Left ventricle myocardium inferior (tissue), 1 donor: ENCODE results near the gene WDR35. TPM values are rescaled to one million over a fixed set of nuclear protein-coding genes. Genes with fewer than 3 reads are reported as not detected.

Source experiments
- DNase-seq: peaks from one replicate; pipeline ENCODE4 v3.0.0-alpha.2; 2020
- H3K27ac ChIP-seq: fragments of 200-600 bp; replicated peaks from 2 replicates; pipeline ENCODE4 v1.8.0; 2021
- H3K27me3 ChIP-seq: fragments of 200-600 bp; 2 replicates; pipeline ENCODE4 v1.8.0; 2021; ENCODE audit warnings: low read depth
- H3K36me3 ChIP-seq: fragments of 200-600 bp; 2 replicates; pipeline ENCODE4 v1.8.0; 2021
- H3K4me1 ChIP-seq: fragments of 200-600 bp; 2 replicates; pipeline ENCODE4 v1.8.0; 2021
- H3K4me3 ChIP-seq: fragments of 200-600 bp; 2 replicates; pipeline ENCODE4 v1.8.0; 2021; ENCODE audit warnings: mild to moderate bottlenecking, moderate library complexity
- H3K9me3 ChIP-seq: fragments of 200-600 bp; replicated peaks from 2 replicates; pipeline ENCODE4 v1.8.0; 2021
- intact Hi-C: fragments of 100-400 bp; cut with micrococcal nuclease; formaldehyde crosslinking; loops from one replicate; pipeline ENCODE4 v1.11.0; 2022
- total RNA-seq: library from RNA; stranded (reverse); fragmentation: NEBNext Ultra II Directional; extraction: Animal tissue kit (Norgen Biotek cat#: 25700); gene quantifications from one replicate; pipeline ENCODE4 v1.2.1, GENCODE V29; 2021
- TF ChIP-seq, protein P1 (sequence below): fragments of 200-600 bp; IDR thresholded peaks from 2 replicates; pipeline ENCODE4 v1.8.0; 2021; ENCODE audit warnings: antibody characterized with exemption, mild to moderate bottlenecking, borderline replicate concordance
- donor health status: DM: no; HTN: yes; CAD: no; lungs with severe emphysema.

The WDR35 gene
- total RNA-seq, 1 donor from 2014 or later, result 4.8 TPM

- Histone ChIP-seq H3K4me1 (peaks cover 16% of the 10 kb centered on the region), H3K27ac (no peak overlapping the region), H3K9me3 (no peaks in the 10 kb centered on the region), H3K27me3 (peaks cover 57% of the 10 kb centered on the region), H3K36me3 (no peaks in the 10 kb centered on the region), H3K4me3 (no peak overlapping the region)
- no peak for DNase-seq
- TF ChIP-seq, protein P1, sequence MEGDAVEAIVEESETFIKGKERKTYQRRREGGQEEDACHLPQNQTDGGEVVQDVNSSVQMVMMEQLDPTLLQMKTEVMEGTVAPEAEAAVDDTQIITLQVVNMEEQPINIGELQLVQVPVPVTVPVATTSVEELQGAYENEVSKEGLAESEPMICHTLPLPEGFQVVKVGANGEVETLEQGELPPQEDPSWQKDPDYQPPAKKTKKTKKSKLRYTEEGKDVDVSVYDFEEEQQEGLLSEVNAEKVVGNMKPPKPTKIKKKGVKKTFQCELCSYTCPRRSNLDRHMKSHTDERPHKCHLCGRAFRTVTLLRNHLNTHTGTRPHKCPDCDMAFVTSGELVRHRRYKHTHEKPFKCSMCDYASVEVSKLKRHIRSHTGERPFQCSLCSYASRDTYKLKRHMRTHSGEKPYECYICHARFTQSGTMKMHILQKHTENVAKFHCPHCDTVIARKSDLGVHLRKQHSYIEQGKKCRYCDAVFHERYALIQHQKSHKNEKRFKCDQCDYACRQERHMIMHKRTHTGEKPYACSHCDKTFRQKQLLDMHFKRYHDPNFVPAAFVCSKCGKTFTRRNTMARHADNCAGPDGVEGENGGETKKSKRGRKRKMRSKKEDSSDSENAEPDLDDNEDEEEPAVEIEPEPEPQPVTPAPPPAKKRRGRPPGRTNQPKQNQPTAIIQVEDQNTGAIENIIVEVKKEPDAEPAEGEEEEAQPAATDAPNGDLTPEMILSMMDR, result no peak
- intact Hi-C loops, result no loop called here
Measured at GRCh38 chr2:20008703-20009102, 18.8 kb upstream of the WDR35 start.

- Histone ChIP-seq H3K4me1 (no peaks in the 10 kb centered on the region), H3K27me3 (peaks cover 44% of the 10 kb centered on the region), H3K36me3 (no peaks in the 10 kb centered on the region), H3K27ac (no peak overlapping the region), H3K9me3 (no peaks in the 10 kb centered on the region), H3K4me3 (no peak overlapping the region)
- TF ChIP-seq, protein P1, result no peak
- no peak for DNase-seq
- intact Hi-C loops, result no loop called here
Measured at GRCh38 chr2:20005891-20006470, 16.1 kb upstream of the WDR35 start.

DNA sequence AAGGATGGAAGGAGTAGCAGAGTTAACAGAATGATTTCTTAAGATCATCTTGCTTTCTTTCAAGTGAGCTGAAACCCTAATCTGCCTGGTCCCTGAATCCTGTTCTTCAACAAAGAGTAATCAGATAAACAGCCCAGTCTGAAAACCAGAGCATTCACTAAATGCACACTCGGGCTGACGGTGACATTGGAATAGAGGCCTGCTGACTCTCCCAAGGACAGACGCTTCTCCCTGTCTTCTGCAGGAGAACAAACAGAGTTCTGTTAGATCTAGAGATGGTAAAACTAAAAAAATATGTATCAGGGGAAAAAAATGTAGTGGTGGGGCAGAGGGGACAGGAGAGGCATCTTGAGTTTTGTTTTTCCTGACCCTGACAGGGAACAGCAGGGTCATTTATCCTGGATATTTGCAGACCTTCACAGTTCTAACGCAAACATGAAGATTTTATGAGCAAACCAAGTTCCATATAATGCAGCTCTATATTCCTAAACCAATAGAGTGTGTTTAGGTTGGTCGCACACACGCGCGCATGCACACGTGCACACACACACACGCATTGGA is 15.2 kb upstream of the WDR35 start:
- TF ChIP-seq, protein P1, result no peak
- H3K36me3 ChIP-seq, result no peaks in the 10 kb centered on the region

GRCh38 chr2:20001361-20001863 is 11.5 kb upstream of the WDR35 start:
- no peaks in the 10 kb centered on the region for H3K9me3 ChIP-seq
- H3K4me1 ChIP-seq, result no peaks in the 10 kb centered on the region
- no peak overlapping the region for H3K27ac ChIP-seq
- H3K36me3 ChIP-seq, result no peaks in the 10 kb centered on the region
- TF ChIP-seq, protein P1, result no peak
- intact Hi-C loops, result no loop called here
- no peak for DNase-seq
- H3K27me3 ChIP-seq, result peaks cover 10% of the 10 kb centered on the region
- no peak overlapping the region for H3K4me3 ChIP-seq

More for the DNA sequence above, 15.2 kb upstream of the WDR35 start:
- no peaks in the 10 kb centered on the region for H3K9me3 ChIP-seq
- intact Hi-C loops, result no loop called here
- no peak overlapping the region for H3K27ac ChIP-seq
- DNase-seq, result no peak
- peaks cover 37% of the 10 kb centered on the region for H3K27me3 ChIP-seq
- H3K4me3 ChIP-seq, result no peak overlapping the region
- H3K4me1 ChIP-seq, result no peaks in the 10 kb centered on the region

- Histone ChIP-seq H3K27ac (no peak overlapping the region), H3K36me3 (no peaks in the 10 kb centered on the region), H3K4me3 (no peak overlapping the region), H3K9me3 (no peaks in the 10 kb centered on the region), H3K4me1 (peaks cover 20% of the 10 kb centered on the region), H3K27me3 (peaks cover 13% of the 10 kb centered on the region)
- intact Hi-C loops, result no loop called here
- TF ChIP-seq, protein P1, result no peak
- no peak for DNase-seq
Measured at GRCh38 chr2:19993731-19994130, 3.8 kb upstream of the WDR35 start.
